SK-N-SH treated with all-trans-retinoic acid at 6 μM for 48 hours (cell line): ENCODE results near the gene ACKR3.

Experiments
- ATAC-seq: fragments of 200-7000 bp; cut with Tn5 transposase; 3 replicates; pipeline ENCODE4 v1.9.1; 2020; ENCODE audit warnings: mild to moderate bottlenecking, moderate library complexity
- ARNTL ChIP-seq: fragments of 450-650 bp; formaldehyde crosslinking; IDR thresholded peaks from 2 replicates; pipeline ENCODE4 v1.5.0; 2020; ENCODE audit warnings: low read depth, mild to moderate bottlenecking, moderate library complexity, borderline replicate concordance
- CSDC2 ChIP-seq: fragments of 250-450 bp; sonication (Bioruptor Pico); IDR thresholded peaks from 2 replicates; pipeline ENCODE4 v1.5.0; 2020; ENCODE audit warnings: mild to moderate bottlenecking, moderate library complexity
- GLIS3 ChIP-seq: fragments of 250-450 bp; sonication (Bioruptor Pico); IDR thresholded peaks from 2 replicates; pipeline ENCODE4 v1.5.0; 2020; ENCODE audit warnings: mild to moderate bottlenecking, moderate library complexity
- OSR1 ChIP-seq: fragments of 250-450 bp; sonication (Bioruptor Pico); IDR thresholded peaks from 2 replicates; pipeline ENCODE4 v1.8.0; 2022; ENCODE audit warnings: moderate library complexity, mild to moderate bottlenecking, inconsistent platforms
- RARB ChIP-seq: fragments of 250-450 bp; sonication (Bioruptor Pico); IDR thresholded peaks from 2 replicates; pipeline ENCODE4 v1.8.0; 2021; ENCODE audit warnings: mild to moderate bottlenecking, moderate library complexity
- SNAI2 ChIP-seq: fragments of 250-450 bp; sonication (Bioruptor Pico); IDR thresholded peaks from 2 replicates; pipeline ENCODE4 v1.5.0; 2020; ENCODE audit warnings: mild to moderate bottlenecking, moderate library complexity
- TCF4 ChIP-seq: fragments of 250-450 bp; sonication (Bioruptor Pico); IDR thresholded peaks from 2 replicates; pipeline ENCODE4 v1.8.0; 2021; ENCODE audit warnings: mild to moderate bottlenecking, moderate library complexity, borderline replicate concordance
- ZC3H10 ChIP-seq: fragments of 250-450 bp; sonication (Bioruptor Pico); IDR thresholded peaks from 2 replicates; pipeline ENCODE4 v1.5.1; 2021; ENCODE audit warnings: mild to moderate bottlenecking, moderate library complexity
- ZNF565 ChIP-seq: fragments of 450-650 bp; formaldehyde crosslinking; conservative IDR thresholded peaks from 2 replicates; pipeline ENCODE4 v1.5.0; 2020; ENCODE audit warnings: low read depth, mild to moderate bottlenecking, moderate library complexity
- TF ChIP-seq, protein P1 (sequence below): fragments of 250-450 bp; sonication (Bioruptor Pico); IDR thresholded peaks from 2 replicates; pipeline ENCODE4 v1.5.0; 2020; ENCODE audit warnings: mild to moderate bottlenecking, moderate library complexity
- TF ChIP-seq, protein P2 (sequence below): fragments of 250-450 bp; sonication (Bioruptor Pico); IDR thresholded peaks from 2 replicates; pipeline ENCODE4 v1.8.0; 2020; ENCODE audit warnings: mild to moderate bottlenecking, moderate library complexity, borderline replicate concordance
- TF ChIP-seq, protein P3 (sequence below): fragments of 250-450 bp; sonication (Bioruptor Pico); IDR thresholded peaks from 2 replicates; pipeline ENCODE4 v1.5.1; 2020; ENCODE audit warnings: low read depth, mild to moderate bottlenecking, moderate library complexity
- TF ChIP-seq, protein P4 (sequence below): fragments of 250-450 bp; sonication (Bioruptor Pico); IDR thresholded peaks from 2 replicates; pipeline ENCODE4 v1.8.0; 2021; ENCODE audit warnings: low read depth, mild to moderate bottlenecking, moderate library complexity, borderline replicate concordance

ACKR3 gene

DNA sequence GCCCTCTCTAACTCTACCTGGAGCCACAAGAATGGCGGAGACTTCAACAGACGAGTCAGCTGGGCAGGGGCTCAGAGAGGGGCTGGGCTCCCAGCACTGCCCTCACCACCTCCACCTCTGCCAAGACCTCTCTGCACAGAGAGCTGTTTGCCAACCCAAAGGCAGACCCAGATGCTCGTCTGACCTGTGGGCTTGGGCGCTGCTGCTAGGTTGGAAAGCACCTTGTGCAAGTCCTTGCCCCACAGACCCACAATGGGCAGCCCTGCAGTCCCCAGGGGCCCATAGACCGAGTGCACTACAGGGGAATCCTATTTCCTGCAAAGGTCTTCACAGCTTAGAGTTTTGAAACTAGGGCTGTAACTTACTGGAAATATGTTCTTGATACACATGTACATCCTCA lies 13.3 kb downstream of the ACKR3 start:
- TF ChIP-seq RARB (CRISPR knock-in tag) (no peak), CSDC2 (CRISPR knock-in tag) (no peak), ARNTL (CRISPR knock-in tag) (no peak), SNAI2 (CRISPR knock-in tag) (no peak), GLIS3 (no peak), OSR1 (no peak), ZC3H10 (no peak)
- TF ChIP-seq, protein P1, sequence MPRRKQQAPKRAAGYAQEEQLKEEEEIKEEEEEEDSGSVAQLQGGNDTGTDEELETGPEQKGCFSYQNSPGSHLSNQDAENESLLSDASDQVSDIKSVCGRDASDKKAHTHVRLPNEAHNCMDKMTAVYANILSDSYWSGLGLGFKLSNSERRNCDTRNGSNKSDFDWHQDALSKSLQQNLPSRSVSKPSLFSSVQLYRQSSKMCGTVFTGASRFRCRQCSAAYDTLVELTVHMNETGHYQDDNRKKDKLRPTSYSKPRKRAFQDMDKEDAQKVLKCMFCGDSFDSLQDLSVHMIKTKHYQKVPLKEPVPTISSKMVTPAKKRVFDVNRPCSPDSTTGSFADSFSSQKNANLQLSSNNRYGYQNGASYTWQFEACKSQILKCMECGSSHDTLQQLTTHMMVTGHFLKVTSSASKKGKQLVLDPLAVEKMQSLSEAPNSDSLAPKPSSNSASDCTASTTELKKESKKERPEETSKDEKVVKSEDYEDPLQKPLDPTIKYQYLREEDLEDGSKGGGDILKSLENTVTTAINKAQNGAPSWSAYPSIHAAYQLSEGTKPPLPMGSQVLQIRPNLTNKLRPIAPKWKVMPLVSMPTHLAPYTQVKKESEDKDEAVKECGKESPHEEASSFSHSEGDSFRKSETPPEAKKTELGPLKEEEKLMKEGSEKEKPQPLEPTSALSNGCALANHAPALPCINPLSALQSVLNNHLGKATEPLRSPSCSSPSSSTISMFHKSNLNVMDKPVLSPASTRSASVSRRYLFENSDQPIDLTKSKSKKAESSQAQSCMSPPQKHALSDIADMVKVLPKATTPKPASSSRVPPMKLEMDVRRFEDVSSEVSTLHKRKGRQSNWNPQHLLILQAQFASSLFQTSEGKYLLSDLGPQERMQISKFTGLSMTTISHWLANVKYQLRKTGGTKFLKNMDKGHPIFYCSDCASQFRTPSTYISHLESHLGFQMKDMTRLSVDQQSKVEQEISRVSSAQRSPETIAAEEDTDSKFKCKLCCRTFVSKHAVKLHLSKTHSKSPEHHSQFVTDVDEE (CRISPR knock-in tag), result no peak
- TF ChIP-seq, protein P2, sequence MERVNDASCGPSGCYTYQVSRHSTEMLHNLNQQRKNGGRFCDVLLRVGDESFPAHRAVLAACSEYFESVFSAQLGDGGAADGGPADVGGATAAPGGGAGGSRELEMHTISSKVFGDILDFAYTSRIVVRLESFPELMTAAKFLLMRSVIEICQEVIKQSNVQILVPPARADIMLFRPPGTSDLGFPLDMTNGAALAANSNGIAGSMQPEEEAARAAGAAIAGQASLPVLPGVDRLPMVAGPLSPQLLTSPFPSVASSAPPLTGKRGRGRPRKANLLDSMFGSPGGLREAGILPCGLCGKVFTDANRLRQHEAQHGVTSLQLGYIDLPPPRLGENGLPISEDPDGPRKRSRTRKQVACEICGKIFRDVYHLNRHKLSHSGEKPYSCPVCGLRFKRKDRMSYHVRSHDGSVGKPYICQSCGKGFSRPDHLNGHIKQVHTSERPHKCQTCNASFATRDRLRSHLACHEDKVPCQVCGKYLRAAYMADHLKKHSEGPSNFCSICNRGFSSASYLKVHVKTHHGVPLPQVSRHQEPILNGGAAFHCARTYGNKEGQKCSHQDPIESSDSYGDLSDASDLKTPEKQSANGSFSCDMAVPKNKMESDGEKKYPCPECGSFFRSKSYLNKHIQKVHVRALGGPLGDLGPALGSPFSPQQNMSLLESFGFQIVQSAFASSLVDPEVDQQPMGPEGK (CRISPR knock-in tag), result no peak
- TF ChIP-seq, protein P3, sequence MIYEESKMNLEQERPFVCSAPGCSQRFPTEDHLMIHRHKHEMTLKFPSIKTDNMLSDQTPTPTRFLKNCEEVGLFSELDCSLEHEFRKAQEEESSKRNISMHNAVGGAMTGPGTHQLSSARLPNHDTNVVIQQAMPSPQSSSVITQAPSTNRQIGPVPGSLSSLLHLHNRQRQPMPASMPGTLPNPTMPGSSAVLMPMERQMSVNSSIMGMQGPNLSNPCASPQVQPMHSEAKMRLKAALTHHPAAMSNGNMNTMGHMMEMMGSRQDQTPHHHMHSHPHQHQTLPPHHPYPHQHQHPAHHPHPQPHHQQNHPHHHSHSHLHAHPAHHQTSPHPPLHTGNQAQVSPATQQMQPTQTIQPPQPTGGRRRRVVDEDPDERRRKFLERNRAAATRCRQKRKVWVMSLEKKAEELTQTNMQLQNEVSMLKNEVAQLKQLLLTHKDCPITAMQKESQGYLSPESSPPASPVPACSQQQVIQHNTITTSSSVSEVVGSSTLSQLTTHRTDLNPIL (CRISPR knock-in tag), result no peak
- TF ChIP-seq, all 23 proteins: peak for 0
- no peak for ATAC-seq

DNA sequence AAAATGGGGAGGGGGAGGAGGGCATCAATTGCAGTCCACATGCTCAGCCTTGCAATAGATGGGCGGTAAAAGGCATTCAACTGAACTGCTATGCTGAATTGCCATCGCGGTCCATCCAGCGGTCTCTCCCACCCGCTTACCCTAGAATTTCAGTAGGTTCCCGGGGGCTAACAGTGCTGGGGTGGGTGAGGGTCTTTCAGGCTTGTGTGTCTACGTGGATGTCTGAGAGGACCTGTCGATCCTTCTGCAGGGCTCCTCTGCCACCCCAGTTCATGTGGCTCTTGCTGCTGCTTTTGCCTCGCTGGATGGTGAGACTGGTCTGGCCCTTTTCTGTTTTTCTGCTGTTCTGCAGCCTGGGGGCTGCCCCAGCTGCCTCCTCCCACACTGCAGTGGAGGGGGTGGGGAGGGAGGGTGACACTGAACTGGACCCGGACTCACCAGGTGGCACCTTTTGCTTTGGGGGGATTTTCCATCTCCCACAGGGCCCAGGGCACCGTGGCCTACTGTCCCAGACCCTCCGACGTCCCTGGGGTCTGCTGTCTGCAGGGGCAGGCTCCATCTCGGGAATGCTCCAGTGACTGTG lies 14.1 kb downstream of the ACKR3 start:
- no peak for ATAC-seq
- TF ChIP-seq, protein P3 (CRISPR knock-in tag), result no peak
- TF ChIP-seq ZNF565, result no peak
- TF ChIP-seq, protein P2 (CRISPR knock-in tag), result no peak
- TF ChIP-seq, protein P1 (CRISPR knock-in tag), result no peak
- TF ChIP-seq SNAI2 (CRISPR knock-in tag), result no peak
- TF ChIP-seq ARNTL (CRISPR knock-in tag), result no peak
- no peak for TF ChIP-seq TCF4
- TF ChIP-seq, protein P4, sequence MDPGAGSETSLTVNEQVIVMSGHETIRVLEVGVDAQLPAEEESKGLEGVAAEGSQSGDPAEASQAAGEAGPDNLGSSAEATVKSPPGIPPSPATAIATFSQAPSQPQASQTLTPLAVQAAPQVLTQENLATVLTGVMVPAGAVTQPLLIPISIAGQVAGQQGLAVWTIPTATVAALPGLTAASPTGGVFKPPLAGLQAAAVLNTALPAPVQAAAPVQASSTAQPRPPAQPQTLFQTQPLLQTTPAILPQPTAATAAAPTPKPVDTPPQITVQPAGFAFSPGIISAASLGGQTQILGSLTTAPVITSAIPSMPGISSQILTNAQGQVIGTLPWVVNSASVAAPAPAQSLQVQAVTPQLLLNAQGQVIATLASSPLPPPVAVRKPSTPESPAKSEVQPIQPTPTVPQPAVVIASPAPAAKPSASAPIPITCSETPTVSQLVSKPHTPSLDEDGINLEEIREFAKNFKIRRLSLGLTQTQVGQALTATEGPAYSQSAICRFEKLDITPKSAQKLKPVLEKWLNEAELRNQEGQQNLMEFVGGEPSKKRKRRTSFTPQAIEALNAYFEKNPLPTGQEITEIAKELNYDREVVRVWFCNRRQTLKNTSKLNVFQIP (CRISPR knock-in tag), result no peak
- TF ChIP-seq, all 23 proteins: peak for 0
